Spleen (tissue), 7 donors: Measurements from ENCODE around the gene MRPL14.

ENCODE experiments used
- CTCF ChIP-seq, 11 experiments: fragments of 200-600 bp in 7 of 11; fragments of 450-650 bp in 4 of 11; sonication (generic) in 4 of 11; IDR thresholded peaks in 8 of 11; conservative IDR thresholded peaks in 3 of 11; 1 replicate in 7 of 11; 2 replicates in 4 of 11; pipeline versions ENCODE4 v1.4.0 to v1.8.0; 2016 to 2021; ENCODE audit warnings: antibody characterized with exemption in 11 of 11, inconsistent platforms in 4 of 11, mild to moderate bottlenecking in 1 of 11
- POLR2A ChIP-seq, 3 donors: fragments of 450-650 bp; IDR thresholded peaks; one replicate each; pipeline ENCODE4 v1.5.1; 2017; ENCODE audit warnings: antibody characterized with exemption in 3 of 3, mild to moderate bottlenecking in 1 of 3
- donor health status: DM: no; HTN: no; CAD: no; lungs with moderate emphysema.
- donor health status: DM: no; HTN: no; CAD: no.
- donor health status: DM: no; HTN: no; CAD: no.

GRCh38 chr6:44166116-44166515, 38.9 kb upstream of the MRPL14 start:
- TF ChIP-seq CTCF (IDR thresholded peaks at IDR 0.05 in 8 of 11, conservative IDR thresholded peaks at IDR 0.05 in 3 of 11) (no peak), POLR2A (IDR thresholded peaks at IDR 0.05) (no peak)
